ENCODE results near the gene DIS3L2.

DIS3L2 gene

GRCh38 chr2:232219496-232219870, 258.0 kb downstream of the DIS3L2 start:
- TF ChIP-seq CTCF (IDR thresholded peaks at IDR 0.05; ENCODE audit: insufficient read depth, low read length, poor library complexity, severe bottlenecking): no peak
- Histone ChIP-seq H3K4me3 (replicated peaks; ENCODE audit: low read depth, low read length) (no peak overlapping the region), H3K36me3 (ENCODE audit: control insufficient read depth, insufficient read depth, low read length) (no peaks in the 10 kb centered on the region), H3K27me3 (replicated peaks; ENCODE audit: control insufficient read depth, insufficient read depth, low read length) (no peaks in the 10 kb centered on the region)
- DNase-seq (ENCODE audit: extremely low read depth, insufficient read length): no peak

DNA sequence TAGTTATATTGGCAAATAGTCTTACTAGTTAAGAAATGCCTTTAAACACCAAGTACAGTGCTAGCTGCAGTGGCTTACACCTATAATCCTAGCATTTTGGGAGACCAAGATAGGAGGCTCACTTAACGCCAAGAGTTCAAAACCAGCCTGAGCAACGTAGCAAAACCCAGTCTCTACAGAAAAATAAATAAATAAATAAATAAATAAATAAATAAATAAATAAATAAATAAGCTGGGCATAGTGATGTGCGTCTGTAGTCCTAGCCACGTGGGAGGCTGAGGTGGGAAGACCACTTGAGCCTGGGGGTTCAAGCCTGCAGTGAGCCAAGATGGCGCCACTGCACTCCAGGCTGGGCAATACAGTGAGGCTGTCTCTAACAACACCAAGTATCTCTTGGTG, 258.4 kb downstream of the DIS3L2 start:
- Histone ChIP-seq H3K4me3 (replicated peaks; ENCODE audit: low read depth, low read length) (no peak overlapping the region), H3K27me3 (replicated peaks; ENCODE audit: control insufficient read depth, insufficient read depth, low read length) (no peaks in the 10 kb centered on the region), H3K36me3 (ENCODE audit: control insufficient read depth, insufficient read depth, low read length) (no peaks in the 10 kb centered on the region)
- TF ChIP-seq CTCF (IDR thresholded peaks at IDR 0.05; ENCODE audit: insufficient read depth, low read length, poor library complexity, severe bottlenecking): no peak
- DNase-seq (ENCODE audit: extremely low read depth, insufficient read length): no peak

- Histone ChIP-seq H3K4me3 (replicated peaks; ENCODE audit: low read depth, low read length) (no peak overlapping the region), H3K27me3 (replicated peaks; ENCODE audit: control insufficient read depth, insufficient read depth, low read length) (no peaks in the 10 kb centered on the region), H3K36me3 (ENCODE audit: control insufficient read depth, insufficient read depth, low read length) (no peaks in the 10 kb centered on the region)
- no peak for DNase-seq (ENCODE audit: extremely low read depth, insufficient read length)
- no peak for TF ChIP-seq CTCF (IDR thresholded peaks at IDR 0.05; ENCODE audit: insufficient read depth, low read length, poor library complexity, severe bottlenecking)
Observed at GRCh38 chr2:232225429-232225828, 263.9 kb downstream of the DIS3L2 start.

DNA sequence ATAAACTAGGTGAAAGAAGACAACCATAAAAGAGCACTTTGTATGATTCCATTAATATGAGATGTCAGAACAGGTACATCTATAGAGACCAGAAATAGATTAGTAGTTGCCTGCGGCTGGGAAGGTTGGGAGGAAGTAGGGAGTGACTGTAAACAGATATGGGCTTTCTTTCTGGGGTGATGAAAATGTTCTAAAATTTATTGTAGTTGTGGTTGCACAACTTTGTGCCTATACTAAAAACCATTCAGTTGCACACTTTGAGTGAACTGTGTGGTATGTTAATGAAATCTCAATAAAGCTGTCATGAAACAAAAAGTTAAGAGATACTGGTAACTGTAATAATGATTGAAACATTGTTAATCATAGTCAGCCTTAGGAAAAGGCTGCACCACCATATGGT, 264.4 kb downstream of the DIS3L2 start:
- no peak for DNase-seq (ENCODE audit: extremely low read depth, insufficient read length)
- no peaks in the 10 kb centered on the region for H3K36me3 ChIP-seq (ENCODE audit: control insufficient read depth, insufficient read depth, low read length)
- H3K27me3 ChIP-seq (replicated peaks; ENCODE audit: control insufficient read depth, insufficient read depth, low read length): no peaks in the 10 kb centered on the region
- TF ChIP-seq CTCF (IDR thresholded peaks at IDR 0.05; ENCODE audit: insufficient read depth, low read length, poor library complexity, severe bottlenecking): no peak
- H3K4me3 ChIP-seq (replicated peaks; ENCODE audit: low read depth, low read length): no peak overlapping the region

DNA sequence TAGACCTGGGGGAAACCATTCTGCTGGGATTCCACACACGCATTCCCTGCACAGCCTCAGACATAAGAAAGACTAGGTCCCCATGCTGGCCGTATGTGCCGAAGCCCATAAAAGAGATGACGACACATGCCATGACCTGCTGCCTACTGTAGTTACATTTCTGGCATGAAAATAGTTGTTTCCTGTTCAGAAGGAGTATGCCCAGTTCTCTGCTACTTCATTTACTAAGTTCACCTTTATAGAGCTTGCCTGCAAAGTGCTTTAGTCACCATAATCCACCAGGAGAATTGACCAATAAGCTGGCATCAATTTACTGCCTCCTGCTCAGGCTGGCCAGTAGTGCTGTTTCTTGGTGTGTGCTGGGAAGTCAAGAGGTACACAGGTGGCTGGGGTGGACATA, 266.8 kb downstream of the DIS3L2 start:
- DNase-seq (ENCODE audit: extremely low read depth, insufficient read length): no peak
- Histone ChIP-seq H3K4me3 (replicated peaks; ENCODE audit: low read depth, low read length) (no peak overlapping the region), H3K27me3 (replicated peaks; ENCODE audit: control insufficient read depth, insufficient read depth, low read length) (no peaks in the 10 kb centered on the region), H3K36me3 (ENCODE audit: control insufficient read depth, insufficient read depth, low read length) (no peaks in the 10 kb centered on the region)
- no peak for TF ChIP-seq CTCF (IDR thresholded peaks at IDR 0.05; ENCODE audit: insufficient read depth, low read length, poor library complexity, severe bottlenecking)

Data from GM06990 (cell line).